Transverse colon (tissue), 4 donors: ENCODE results near the gene ZNF423. TPM values are rescaled to one million over a fixed set of nuclear protein-coding genes. Genes with fewer than 3 reads are reported as not detected.

ENCODE experiments used
- DNase-seq: peaks from one replicate; pipeline ENCODE4 v3.0.0-alpha.2; 2019
- H3K27ac ChIP-seq, 4 donors: fragments of 200-600 bp; sonication (generic); 2 replicates each; pipeline ENCODE4 v1.5.1; 2016 to 2018; ENCODE audit warnings: inconsistent platforms in 4 of 4
- H3K27me3 ChIP-seq: fragments of 200-600 bp; sonication (generic); 2 replicates; pipeline ENCODE4 v1.5.1; 2017; ENCODE audit warnings: inconsistent platforms
- H3K36me3 ChIP-seq, 4 donors: fragments of 200-600 bp; sonication (generic); 2 replicates each; pipeline ENCODE4 v1.5.1; 2017 to 2019; ENCODE audit warnings: inconsistent platforms in 4 of 4
- H3K4me1 ChIP-seq, 4 donors: fragments of 200-600 bp; sonication (generic); 2 replicates each; pipeline ENCODE4 v1.5.1; 2017 to 2020; ENCODE audit warnings: inconsistent platforms in 4 of 4
- H3K4me3 ChIP-seq, 4 donors: fragments of 200-600 bp; sonication (generic); 1 replicate in 1 of 4; 2 replicates in 3 of 4; pipeline versions ENCODE4 v1.5.1 to v1.6.1; 2017 to 2019; ENCODE audit warnings: inconsistent platforms in 4 of 4
- H3K9me3 ChIP-seq, 2 donors: fragments of 200-600 bp; sonication (generic); 2 replicates each; pipeline ENCODE4 v1.5.1; 2017 to 2019; ENCODE audit warnings: inconsistent platforms in 2 of 2
- EP300 ChIP-seq: sonication (generic); formaldehyde crosslinking; IDR thresholded peaks from one replicate; pipeline ENCODE4 v1.6.1; 2017; ENCODE audit warnings: antibody characterized with exemption, low read depth
- POLR2A ChIP-seq: fragments of 450-650 bp; IDR thresholded peaks from one replicate; pipeline ENCODE4 v1.6.1; 2016; ENCODE audit warnings: antibody characterized with exemption, mild to moderate bottlenecking, moderate library complexity
- POLR2AphosphoS5 ChIP-seq, 3 donors: sonication (generic); formaldehyde crosslinking; IDR thresholded peaks; one replicate each; pipeline ENCODE4 v1.6.1; 2016; ENCODE audit warnings: antibody characterized with exemption in 3 of 3
- WGBS, 2 donors: methylation state at CpG; one replicate each; pipeline ENCODE4 v1.1.5; 2018; ENCODE audit warnings: low coverage in 1 of 2; 5-methylcytosine and 5-hydroxymethylcytosine counted together
- in situ Hi-C, 4 donors: fragments of 200-750 bp; cut with MboI; loops; one replicate each; pipeline versions ENCODE4 v1.15.0 to v1.15.1; 2017; ENCODE audit warnings: low sequenced_read_pairs in 3 of 4, low pct_ligation_motif_present in 1 of 4, low pct_unique_long_range_greater_than_20kb in 1 of 4
- intact Hi-C: fragments of 100-400 bp; cut with DNase I; formaldehyde crosslinking; loops from one replicate; pipeline ENCODE4 v1.15.1; 2023; ENCODE audit warnings: low total_unique reads
- total RNA-seq, 4 donors: library from RNA; depleted of rRNA; stranded (reverse); fragments of >200 nt; gene quantifications; one replicate each; pipeline ENCODE4 v1.1.0, GENCODE V29; 2016
- TF ChIP-seq, protein P1 (sequence below), 5 experiments: fragments of 200-600 bp in 3 of 5; fragments of 450-650 bp in 2 of 5; sonication (generic) in 3 of 5; IDR thresholded peaks; 1 replicate in 2 of 5; 2 replicates in 3 of 5; pipeline ENCODE4 v1.5.1; 2016 to 2017; ENCODE audit warnings: antibody characterized with exemption in 5 of 5, inconsistent platforms in 3 of 5, mild to moderate bottlenecking in 2 of 5, moderate library complexity in 1 of 5

The ZNF423 gene
- total RNA-seq, 4 donors from 2014 or later: 4.9 to 13.1 (median 7.2) TPM

DNA sequence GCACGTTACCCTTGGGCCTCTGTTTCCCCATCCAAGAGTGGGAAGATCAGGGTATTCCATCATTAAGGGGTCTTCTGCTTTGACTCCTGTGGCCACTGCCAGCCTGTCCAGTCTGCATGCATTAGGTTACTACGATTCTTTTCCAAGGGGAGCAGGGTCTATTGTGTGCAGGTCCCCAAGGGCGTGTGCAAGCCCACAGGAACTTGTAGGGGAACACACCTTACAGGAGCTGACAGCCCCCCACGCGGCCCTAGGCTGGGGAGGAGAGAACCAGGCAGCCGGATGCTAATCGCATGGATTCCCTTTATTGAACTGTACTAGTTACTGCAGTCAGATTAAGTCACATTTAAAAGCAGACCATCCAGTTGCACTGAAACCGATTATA lies 365.6 kb downstream of the ZNF423 start:
- Histone ChIP-seq H3K36me3 (no peaks in the 10 kb centered on the region), H3K9me3 (no peaks in the 10 kb centered on the region), H3K27me3 (no peaks in the 10 kb centered on the region), H3K4me1 (peaks cover 0 to 9% (median 4%) of the 10 kb centered on the region in 4 donors), H3K4me3 (no peak overlapping the region), H3K27ac (no peak overlapping the region)
- TF ChIP-seq POLR2A: no peak
- TF ChIP-seq EP300: no peak
- TF ChIP-seq POLR2AphosphoS5 (IDR thresholded peaks at IDR 0.05): no peak
- TF ChIP-seq, protein P1, sequence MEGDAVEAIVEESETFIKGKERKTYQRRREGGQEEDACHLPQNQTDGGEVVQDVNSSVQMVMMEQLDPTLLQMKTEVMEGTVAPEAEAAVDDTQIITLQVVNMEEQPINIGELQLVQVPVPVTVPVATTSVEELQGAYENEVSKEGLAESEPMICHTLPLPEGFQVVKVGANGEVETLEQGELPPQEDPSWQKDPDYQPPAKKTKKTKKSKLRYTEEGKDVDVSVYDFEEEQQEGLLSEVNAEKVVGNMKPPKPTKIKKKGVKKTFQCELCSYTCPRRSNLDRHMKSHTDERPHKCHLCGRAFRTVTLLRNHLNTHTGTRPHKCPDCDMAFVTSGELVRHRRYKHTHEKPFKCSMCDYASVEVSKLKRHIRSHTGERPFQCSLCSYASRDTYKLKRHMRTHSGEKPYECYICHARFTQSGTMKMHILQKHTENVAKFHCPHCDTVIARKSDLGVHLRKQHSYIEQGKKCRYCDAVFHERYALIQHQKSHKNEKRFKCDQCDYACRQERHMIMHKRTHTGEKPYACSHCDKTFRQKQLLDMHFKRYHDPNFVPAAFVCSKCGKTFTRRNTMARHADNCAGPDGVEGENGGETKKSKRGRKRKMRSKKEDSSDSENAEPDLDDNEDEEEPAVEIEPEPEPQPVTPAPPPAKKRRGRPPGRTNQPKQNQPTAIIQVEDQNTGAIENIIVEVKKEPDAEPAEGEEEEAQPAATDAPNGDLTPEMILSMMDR (IDR thresholded peaks at IDR 0.05): no peak
- in situ Hi-C loops: no loop called here
- DNase-seq: no peak
- 88% methylated on average over 8 of the region's 8 CpGs; no CpG with 5 or more reads in 1 of the 2 donors for WGBS, 2 donors
- intact Hi-C loops: no loop called here

DNA sequence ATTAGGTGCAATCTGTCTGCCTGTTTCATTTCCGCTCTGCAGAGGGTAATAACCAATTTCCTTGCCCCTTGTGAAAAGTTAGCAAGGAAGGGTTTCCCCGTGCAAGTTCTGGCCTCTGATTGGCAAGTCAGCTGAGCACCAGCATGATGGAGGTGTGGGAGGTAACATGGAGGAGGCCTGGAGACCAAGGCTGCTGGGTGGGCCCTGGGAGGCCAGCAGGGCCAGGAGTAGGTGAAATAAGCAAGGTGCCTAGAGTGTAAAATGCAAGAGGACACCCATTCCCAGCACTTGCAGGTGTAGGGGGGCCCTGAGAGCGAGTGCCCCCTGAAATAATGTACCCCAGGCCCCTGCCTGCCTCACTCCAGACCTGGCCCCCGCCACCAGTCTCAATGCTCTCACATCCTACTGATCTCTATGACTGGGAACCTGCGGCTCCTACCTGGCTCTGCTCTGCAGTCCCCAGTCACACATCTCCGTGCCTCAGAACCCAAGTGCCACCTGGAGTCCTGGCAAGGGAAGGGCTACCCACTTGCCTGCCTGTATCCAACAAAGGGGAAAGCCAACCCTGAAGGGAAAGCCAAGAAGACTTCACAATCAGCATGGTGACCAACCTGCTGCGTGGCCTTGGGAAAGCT lies 366.1 kb downstream of the ZNF423 start:
- in situ Hi-C loops (no loop called here), intact Hi-C loops (no loop called here)
- Histone ChIP-seq H3K36me3 (no peaks in the 10 kb centered on the region), H3K4me1 (peaks cover 0 to 9% (median 4%) of the 10 kb centered on the region in 4 donors), H3K27me3 (no peaks in the 10 kb centered on the region), H3K9me3 (no peaks in the 10 kb centered on the region), H3K27ac (no peak overlapping the region), H3K4me3 (no peak overlapping the region)
- TF ChIP-seq POLR2A: no peak
- no peak for TF ChIP-seq POLR2AphosphoS5 (IDR thresholded peaks at IDR 0.05)
- TF ChIP-seq, protein P1 (IDR thresholded peaks at IDR 0.05): no peak
- no peak for TF ChIP-seq EP300
- peak; percentile 7 for DNase-seq
- WGBS, 2 donors: 74 to 100% methylated on average over 1 to 7 of the region's 7 CpGs

DNA sequence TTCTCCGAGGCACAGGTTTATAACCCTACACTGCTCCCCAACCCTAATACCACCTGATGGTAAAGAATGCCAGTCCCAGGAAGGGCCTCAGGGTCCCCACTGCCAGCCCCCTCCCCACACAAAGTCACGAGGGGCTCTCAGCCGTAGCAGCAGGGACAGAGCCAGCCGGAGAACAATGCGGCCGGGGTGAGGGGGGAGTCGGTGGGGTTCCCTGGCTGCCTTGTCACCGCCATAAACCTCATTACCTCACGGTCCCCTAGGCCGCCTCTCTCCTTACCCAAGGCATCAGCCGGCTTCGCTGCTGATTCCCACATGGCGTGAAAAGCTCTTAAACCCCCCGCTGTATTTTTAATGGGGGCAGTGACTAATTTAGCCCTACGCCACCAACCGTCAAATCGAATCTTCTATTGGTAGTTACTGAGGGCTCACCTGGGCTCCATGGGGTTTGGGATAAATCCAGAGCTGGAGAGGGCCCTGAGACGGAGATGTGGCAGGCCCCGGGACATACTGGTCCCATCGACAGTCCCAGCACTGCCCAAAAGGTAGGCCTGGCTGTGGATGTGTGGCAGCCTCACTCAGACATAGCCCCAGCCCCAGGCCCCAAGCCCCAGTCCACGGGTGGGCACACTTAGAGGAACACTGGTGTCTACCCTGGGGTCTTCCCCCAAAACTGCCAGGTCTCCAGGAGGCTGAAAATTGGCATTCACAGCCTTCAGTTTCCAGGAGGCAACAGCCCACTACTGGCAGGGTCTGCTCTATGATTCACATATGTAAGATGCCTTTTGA lies 367.0 kb downstream of the ZNF423 start:
- peak; percentile 3 for DNase-seq
- TF ChIP-seq POLR2AphosphoS5 (IDR thresholded peaks at IDR 0.05) (no peak), EP300 (no peak), POLR2A (no peak)
- TF ChIP-seq, protein P1 (IDR thresholded peaks at IDR 0.05): no peak
- Histone ChIP-seq H3K36me3 (no peaks in the 10 kb centered on the region), H3K27me3 (peaks cover 2% of the 10 kb centered on the region), H3K4me3 (no peak overlapping the region), H3K27ac (no peak overlapping the region), H3K4me1 (peaks cover 2 to 15% (median 10%) of the 10 kb centered on the region in 4 donors), H3K9me3 (no peaks in the 10 kb centered on the region)
- in situ Hi-C loops: no loop called here
- intact Hi-C loops: no loop called here
- 89% methylated on average over 20 of the region's 21 CpGs; no CpG with 5 or more reads in 1 of the 2 donors for WGBS, 2 donors

DNA sequence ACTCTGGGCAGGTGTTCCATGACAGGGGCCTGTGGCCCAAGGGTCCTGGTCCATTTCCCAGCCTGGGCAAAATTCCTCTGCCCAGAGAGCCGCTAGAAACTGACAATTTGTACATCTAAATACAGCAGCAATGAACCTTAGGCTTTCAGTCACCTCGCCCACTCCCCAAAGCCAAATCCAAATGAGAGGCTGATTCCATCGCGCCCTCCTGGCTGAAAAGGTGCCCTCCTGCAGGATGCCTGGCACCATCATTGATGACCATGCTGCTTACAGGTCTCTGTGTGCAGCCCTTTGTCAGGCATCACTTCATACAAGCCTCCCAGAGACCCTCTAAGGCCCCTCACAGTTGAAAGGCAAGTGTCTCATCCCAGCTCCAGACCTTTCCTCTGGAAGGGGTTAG lies 367.6 kb downstream of the ZNF423 start:
- no peak for TF ChIP-seq POLR2A
- no peak for TF ChIP-seq POLR2AphosphoS5 (IDR thresholded peaks at IDR 0.05)
- TF ChIP-seq, protein P1 (IDR thresholded peaks at IDR 0.05): no peak
- no peak for TF ChIP-seq EP300
- H3K4me1 ChIP-seq: peaks cover 5 to 18% (median 13%) of the 10 kb centered on the region in 4 donors
- no peaks in the 10 kb centered on the region for H3K9me3 ChIP-seq
- H3K4me3 ChIP-seq: no peak overlapping the region
- H3K36me3 ChIP-seq: no peaks in the 10 kb centered on the region
- 87% methylated on average over 4 of the region's 4 CpGs; no CpG with 5 or more reads in 1 of the 2 donors for WGBS, 2 donors
- intact Hi-C loops: no loop called here
- peak; percentile 4 for DNase-seq
- H3K27ac ChIP-seq: no peak overlapping the region
- H3K27me3 ChIP-seq: peaks cover 5% of the 10 kb centered on the region
- in situ Hi-C loops: no loop called here
